ENCODE results near the gene CDK18.

The CDK18 gene

DNA sequence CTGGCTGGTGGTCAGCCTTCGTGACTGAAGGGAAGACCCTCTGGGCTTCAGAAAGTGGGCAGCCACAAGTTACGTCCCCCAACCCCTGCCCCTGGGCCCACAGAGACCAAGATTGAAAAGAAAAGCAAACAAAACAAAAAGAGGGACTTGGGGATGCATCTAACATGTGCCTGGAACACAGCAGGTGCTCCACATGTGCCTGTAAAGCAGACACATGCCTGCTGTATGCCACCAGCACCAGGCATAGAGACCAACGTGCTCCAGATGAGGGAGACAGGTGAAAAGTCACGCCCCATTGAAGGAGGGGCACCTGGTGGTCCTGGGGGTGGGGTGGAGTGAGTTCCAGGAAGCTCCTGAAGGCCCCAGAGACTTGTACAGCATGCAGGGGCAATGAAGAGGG lies 11.9 kb downstream of the CDK18 start:
- H3K9me3 ChIP-seq (ENCODE audit: control insufficient read depth, insufficient read depth, low read length), result no peaks in the 10 kb centered on the region
- H3K27me3 ChIP-seq (ENCODE audit: control insufficient read depth, insufficient read depth, low read length), result no peaks in the 10 kb centered on the region
- peaks cover 29% of the 10 kb centered on the region for H3K4me1 ChIP-seq (ENCODE audit: control insufficient read depth, insufficient read depth, low read length)
- H3K9ac ChIP-seq (ENCODE audit: low read depth, low read length), result no peak overlapping the region
- no peak overlapping the region for H3K27ac ChIP-seq (ENCODE audit: low read depth, low read length)
- H3K36me3 ChIP-seq (ENCODE audit: control insufficient read depth, insufficient read depth, low read length), result no peaks in the 10 kb centered on the region
- H3K4me3 ChIP-seq (ENCODE audit: low read depth, low read length), result no peak overlapping the region

DNA sequence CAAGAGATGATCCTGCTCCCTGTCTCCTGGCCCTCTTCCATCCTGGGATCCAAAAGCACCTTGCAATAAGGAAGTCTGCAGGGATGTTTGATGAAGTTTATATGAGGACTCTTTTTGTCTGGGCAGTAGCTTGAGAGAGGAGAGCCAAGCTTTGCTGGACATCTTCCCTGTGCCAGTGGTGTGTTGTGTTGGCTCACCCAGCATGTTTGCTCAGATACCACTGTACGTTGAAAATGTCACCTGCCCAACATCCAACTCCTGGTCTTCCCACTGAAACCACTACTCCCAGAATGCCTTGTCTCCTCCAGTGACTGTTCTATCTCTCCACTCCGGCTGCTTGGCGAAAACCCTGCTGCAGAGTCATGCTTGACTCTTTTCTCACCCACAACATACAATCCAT lies 12.8 kb downstream of the CDK18 start:
- no peak overlapping the region for H3K27ac ChIP-seq (ENCODE audit: low read depth, low read length)
- no peaks in the 10 kb centered on the region for H3K36me3 ChIP-seq (ENCODE audit: control insufficient read depth, insufficient read depth, low read length)
- H3K4me1 ChIP-seq (ENCODE audit: control insufficient read depth, insufficient read depth, low read length), result peaks cover 34% of the 10 kb centered on the region
- H3K9ac ChIP-seq (ENCODE audit: low read depth, low read length), result no peak overlapping the region
- H3K27me3 ChIP-seq (ENCODE audit: control insufficient read depth, insufficient read depth, low read length), result no peaks in the 10 kb centered on the region
- no peak overlapping the region for H3K4me3 ChIP-seq (ENCODE audit: low read depth, low read length)
- no peaks in the 10 kb centered on the region for H3K9me3 ChIP-seq (ENCODE audit: control insufficient read depth, insufficient read depth, low read length)

DNA sequence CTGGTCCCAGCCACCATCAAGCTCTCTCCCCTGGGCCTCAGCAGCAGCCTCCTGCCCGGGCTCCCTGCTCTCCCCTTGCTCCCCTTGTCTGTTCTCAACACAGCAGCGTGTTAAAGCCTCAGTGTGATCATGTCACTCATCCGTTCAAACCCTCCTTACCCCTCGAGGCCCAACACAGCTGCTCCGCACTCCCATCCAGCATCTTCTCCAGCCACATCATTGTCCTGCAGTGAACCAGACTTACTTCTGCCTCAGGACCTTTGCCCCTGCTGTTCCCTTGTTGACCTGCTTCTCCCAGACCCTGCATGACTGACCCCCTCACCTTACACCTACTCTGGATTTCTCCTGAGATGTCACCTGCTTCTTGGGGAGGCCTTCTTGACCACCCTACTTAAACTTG lies 13.3 kb downstream of the CDK18 start:
- H3K4me3 ChIP-seq (ENCODE audit: low read depth, low read length), result no peak overlapping the region
- H3K4me1 ChIP-seq (ENCODE audit: control insufficient read depth, insufficient read depth, low read length), result peaks cover 35% of the 10 kb centered on the region
- no peak overlapping the region for H3K9ac ChIP-seq (ENCODE audit: low read depth, low read length)
- H3K9me3 ChIP-seq (ENCODE audit: control insufficient read depth, insufficient read depth, low read length), result no peaks in the 10 kb centered on the region
- no peak overlapping the region for H3K27ac ChIP-seq (ENCODE audit: low read depth, low read length)
- H3K36me3 ChIP-seq (ENCODE audit: control insufficient read depth, insufficient read depth, low read length), result no peaks in the 10 kb centered on the region
- no peaks in the 10 kb centered on the region for H3K27me3 ChIP-seq (ENCODE audit: control insufficient read depth, insufficient read depth, low read length)

GRCh38 chr1:205518661-205519540 lies 14.4 kb downstream of the CDK18 start:
- Histone ChIP-seq H3K27ac (ENCODE audit: low read depth, low read length) (no peak overlapping the region), H3K4me3 (ENCODE audit: low read depth, low read length) (no peak overlapping the region), H3K9ac (ENCODE audit: low read depth, low read length) (no peak overlapping the region), H3K27me3 (ENCODE audit: control insufficient read depth, insufficient read depth, low read length) (no peaks in the 10 kb centered on the region), H3K4me1 (ENCODE audit: control insufficient read depth, insufficient read depth, low read length) (peaks cover 40% of the 10 kb centered on the region), H3K36me3 (ENCODE audit: control insufficient read depth, insufficient read depth, low read length) (no peaks in the 10 kb centered on the region), H3K9me3 (ENCODE audit: control insufficient read depth, insufficient read depth, low read length) (no peaks in the 10 kb centered on the region)

- H3K4me1 ChIP-seq (ENCODE audit: control insufficient read depth, insufficient read depth, low read length), result peaks cover 43% of the 10 kb centered on the region
Observed at GRCh38 chr1:205519541-205520131, 15.2 kb downstream of the CDK18 start.

GRCh38 chr1:205520709-205521108 lies 16.2 kb downstream of the CDK18 start:
- H3K27me3 ChIP-seq (ENCODE audit: control insufficient read depth, insufficient read depth, low read length), result no peaks in the 10 kb centered on the region
- H3K27ac ChIP-seq (ENCODE audit: low read depth, low read length), result no peak overlapping the region
- no peak overlapping the region for H3K9ac ChIP-seq (ENCODE audit: low read depth, low read length)
- no peak overlapping the region for H3K4me3 ChIP-seq (ENCODE audit: low read depth, low read length)
- H3K4me1 ChIP-seq (ENCODE audit: control insufficient read depth, insufficient read depth, low read length), result peaks cover 39% of the 10 kb centered on the region
- no peaks in the 10 kb centered on the region for H3K36me3 ChIP-seq (ENCODE audit: control insufficient read depth, insufficient read depth, low read length)
- H3K9me3 ChIP-seq (ENCODE audit: control insufficient read depth, insufficient read depth, low read length), result no peaks in the 10 kb centered on the region

More at GRCh38 chr1:205519541-205520131, 15.2 kb downstream of the CDK18 start:
- Histone ChIP-seq H3K9me3 (ENCODE audit: control insufficient read depth, insufficient read depth, low read length) (no peaks in the 10 kb centered on the region), H3K9ac (ENCODE audit: low read depth, low read length) (no peak overlapping the region), H3K36me3 (ENCODE audit: control insufficient read depth, insufficient read depth, low read length) (no peaks in the 10 kb centered on the region), H3K27ac (ENCODE audit: low read depth, low read length) (peak overlapping the region; percentile 5), H3K27me3 (ENCODE audit: control insufficient read depth, insufficient read depth, low read length) (no peaks in the 10 kb centered on the region), H3K4me3 (ENCODE audit: low read depth, low read length) (no peak overlapping the region)

- Histone ChIP-seq H3K36me3 (ENCODE audit: control insufficient read depth, insufficient read depth, low read length) (no peaks in the 10 kb centered on the region), H3K9ac (ENCODE audit: low read depth, low read length) (no peak overlapping the region), H3K9me3 (ENCODE audit: control insufficient read depth, insufficient read depth, low read length) (no peaks in the 10 kb centered on the region), H3K4me3 (ENCODE audit: low read depth, low read length) (no peak overlapping the region), H3K27me3 (ENCODE audit: control insufficient read depth, insufficient read depth, low read length) (no peaks in the 10 kb centered on the region), H3K4me1 (ENCODE audit: control insufficient read depth, insufficient read depth, low read length) (peaks cover 38% of the 10 kb centered on the region), H3K27ac (ENCODE audit: low read depth, low read length) (no peak overlapping the region)
Observed at GRCh38 chr1:205521686-205522085, 17.2 kb downstream of the CDK18 start.

DNA sequence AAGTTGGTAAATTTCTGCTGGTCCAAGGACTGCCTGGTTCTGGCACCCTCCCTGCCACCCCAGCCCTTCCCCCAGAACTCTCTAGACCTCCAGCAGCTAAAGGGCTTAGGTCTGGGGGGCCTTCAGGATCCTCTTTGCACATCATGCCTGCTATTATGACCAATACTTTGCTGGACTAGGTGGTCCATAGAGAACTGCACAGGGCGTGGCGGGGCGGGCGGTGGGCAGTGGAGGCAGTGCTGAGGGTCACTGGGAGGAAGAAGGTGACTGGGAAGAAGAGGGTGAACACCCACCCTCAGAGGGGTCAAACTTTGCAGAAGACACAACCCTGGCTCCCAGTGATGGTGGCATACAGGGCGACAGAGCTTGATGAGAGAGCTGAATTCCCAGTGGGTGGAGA lies 18.2 kb downstream of the CDK18 start:
- no peak overlapping the region for H3K27ac ChIP-seq (ENCODE audit: low read depth, low read length)
- no peak overlapping the region for H3K9ac ChIP-seq (ENCODE audit: low read depth, low read length)
- no peaks in the 10 kb centered on the region for H3K27me3 ChIP-seq (ENCODE audit: control insufficient read depth, insufficient read depth, low read length)
- no peak overlapping the region for H3K4me3 ChIP-seq (ENCODE audit: low read depth, low read length)
- H3K36me3 ChIP-seq (ENCODE audit: control insufficient read depth, insufficient read depth, low read length), result no peaks in the 10 kb centered on the region
- H3K4me1 ChIP-seq (ENCODE audit: control insufficient read depth, insufficient read depth, low read length), result peaks cover 38% of the 10 kb centered on the region
- no peaks in the 10 kb centered on the region for H3K9me3 ChIP-seq (ENCODE audit: control insufficient read depth, insufficient read depth, low read length)

GRCh38 chr1:205523261-205523890 lies 18.9 kb downstream of the CDK18 start:
- no peak overlapping the region for H3K9ac ChIP-seq (ENCODE audit: low read depth, low read length)
- no peaks in the 10 kb centered on the region for H3K27me3 ChIP-seq (ENCODE audit: control insufficient read depth, insufficient read depth, low read length)
- no peaks in the 10 kb centered on the region for H3K9me3 ChIP-seq (ENCODE audit: control insufficient read depth, insufficient read depth, low read length)
- H3K36me3 ChIP-seq (ENCODE audit: control insufficient read depth, insufficient read depth, low read length), result no peaks in the 10 kb centered on the region
- H3K27ac ChIP-seq (ENCODE audit: low read depth, low read length), result no peak overlapping the region
- H3K4me1 ChIP-seq (ENCODE audit: control insufficient read depth, insufficient read depth, low read length), result peaks cover 42% of the 10 kb centered on the region
- H3K4me3 ChIP-seq (ENCODE audit: low read depth, low read length), result no peak overlapping the region

GRCh38 chr1:205523891-205524793 lies 19.7 kb downstream of the CDK18 start:
- Histone ChIP-seq H3K4me1 (ENCODE audit: control insufficient read depth, insufficient read depth, low read length) (peaks cover 36% of the 10 kb centered on the region), H3K4me3 (ENCODE audit: low read depth, low read length) (no peak overlapping the region), H3K27me3 (ENCODE audit: control insufficient read depth, insufficient read depth, low read length) (no peaks in the 10 kb centered on the region), H3K27ac (ENCODE audit: low read depth, low read length) (no peak overlapping the region), H3K9ac (ENCODE audit: low read depth, low read length) (no peak overlapping the region), H3K9me3 (ENCODE audit: control insufficient read depth, insufficient read depth, low read length) (no peaks in the 10 kb centered on the region), H3K36me3 (ENCODE audit: control insufficient read depth, insufficient read depth, low read length) (no peaks in the 10 kb centered on the region)
